H1 (cell line): ENCODE results near the gene PIP5K1B. TPM values are rescaled to one million over a fixed set of nuclear protein-coding genes. Genes with fewer than 3 reads are reported as not detected.
A peak's percentile ranks its signal among the peaks of the same experiment; 100 is the strongest.

Experiments used
- CTCF ChIA-PET: fragments of 300-600 bp; sonication (Branson Sonifier 250); formaldehyde crosslinking; loops from one replicate; lab custom pipeline; 2021; ENCODE audit not compliant: partially characterized antibody; lab: Charles Lee
- POLR2A ChIA-PET: fragments of 300-600 bp; sonication (Branson Sonifier 250); formaldehyde crosslinking; loops from one replicate; lab custom pipeline; 2021; ENCODE audit warnings: inconsistent platforms; ENCODE audit not compliant: partially characterized antibody; lab: Charles Lee
- DNase-seq, 2 experiments: peaks; one replicate each; pipeline versions ENCODE4 v3.0.0 to v3.0.0-alpha.2; 2010 to 2022; ENCODE audit warnings: low spot score in 2 of 2, low read depth in 1 of 2, mixed read lengths in 1 of 2
- FAIRE-seq: peaks from 2 replicates; lab custom pipeline; 2011; peaks lifted over from hg19 to GRCh38; lab: Jason Lieb, UNC
- H2AFZ ChIP-seq: 2 replicates; pipeline ENCODE4 v1.8.1; 2012; ENCODE audit warnings: low read length, inconsistent platforms
- H2AK5ac ChIP-seq: 2 replicates; pipeline ENCODE4 v1.6.1; 2013; ENCODE audit warnings: low read depth, low read length
- H2BK120ac ChIP-seq: replicated peaks from 2 replicates; pipeline ENCODE3; 2013; ENCODE audit warnings: low read depth, low read length, inconsistent platforms
- H2BK12ac ChIP-seq: 2 replicates; pipeline ENCODE4 v1.6.1; 2013; ENCODE audit warnings: low read depth, low read length
- H2BK15ac ChIP-seq: 2 replicates; pipeline ENCODE4 v1.6.1; 2013; ENCODE audit warnings: low read length
- H2BK20ac ChIP-seq: 2 replicates; pipeline ENCODE4 v1.6.1; 2013; ENCODE audit warnings: low read length
- H2BK5ac ChIP-seq: 2 replicates; pipeline ENCODE4 v1.6.1; 2013; ENCODE audit warnings: low read depth, low read length
- H3K14ac ChIP-seq: 2 replicates; pipeline ENCODE4 v1.6.1; 2013; ENCODE audit warnings: inconsistent platforms; ENCODE audit not compliant: insufficient read length
- H3K18ac ChIP-seq: 2 replicates; pipeline ENCODE4 v1.6.1; 2013; ENCODE audit warnings: low read length; ENCODE audit errors: extremely low read depth
- H3K23ac ChIP-seq: 2 replicates; pipeline ENCODE4 v1.6.1; 2013; ENCODE audit warnings: inconsistent platforms; ENCODE audit not compliant: insufficient read length
- H3K23me2 ChIP-seq: 2 replicates; pipeline ENCODE4 v1.6.1; 2013; ENCODE audit warnings: low read depth, low read length
- H3K27ac ChIP-seq: 2 replicates; pipeline ENCODE4 v1.6.1; 2011; ENCODE audit warnings: low read depth, low read length, inconsistent platforms
- H3K27me3 ChIP-seq, 4 experiments: replicated peaks in 1 of 4; 1 replicate in 1 of 4; 2 replicates in 3 of 4; pipeline versions ENCODE4 v1.6.1 to v1.8.1; 2011 to 2013; ENCODE audit warnings: low read length in 3 of 4, mild to moderate bottlenecking in 3 of 4, inconsistent platforms in 2 of 4, mixed read lengths in 2 of 4, moderate library complexity in 1 of 4; ENCODE audit not compliant: control insufficient read depth in 3 of 4, insufficient read depth in 3 of 4; ENCODE audit errors: extremely low read depth in 1 of 4
- H3K36me3 ChIP-seq, 4 experiments: 2 replicates each; pipeline versions ENCODE4 v1.6.1 to v1.8.1; 2011 to 2013; ENCODE audit warnings: mild to moderate bottlenecking in 4 of 4, low read length in 3 of 4, moderate library complexity in 2 of 4, control low read depth in 1 of 4, inconsistent platforms in 1 of 4; ENCODE audit not compliant: insufficient read depth in 4 of 4, control insufficient read depth in 2 of 4
- H3K4ac ChIP-seq: replicated peaks from 2 replicates; pipeline ENCODE3; 2013; ENCODE audit warnings: low read length, low read depth, mixed read lengths, inconsistent platforms; ENCODE audit not compliant: insufficient read length
- H3K4me1 ChIP-seq, 4 experiments: replicated peaks in 1 of 4; 1 replicate in 1 of 4; 2 replicates in 3 of 4; pipeline versions ENCODE4 v1.6.1 to v1.8.1; 2011 to 2013; ENCODE audit warnings: low read length in 3 of 4, inconsistent platforms in 2 of 4, mixed read lengths in 1 of 4; ENCODE audit not compliant: insufficient read depth in 4 of 4, control insufficient read depth in 3 of 4
- H3K4me2 ChIP-seq, 2 experiments: 2 replicates each; pipeline versions ENCODE4 v1.6.1 to v1.8.1; 2011 to 2013; ENCODE audit warnings: low read depth in 2 of 2, low read length in 2 of 2, control low read depth in 1 of 2, inconsistent platforms in 1 of 2, mild to moderate bottlenecking in 1 of 2; ENCODE audit not compliant: insufficient read depth in 1 of 2
- H3K4me3 ChIP-seq, 4 experiments: fragments of 200-600, 300-600 bp in 1 of 4; sonication (generic), shearing (Covaris generic), sonication (Bioruptor Twin) in 1 of 4; 2 replicates each; pipeline versions ENCODE4 v1.5.1 to v1.8.1; 2011 to 2016; ENCODE audit warnings: low read length in 4 of 4, low read depth in 3 of 4, control low read depth in 2 of 4, inconsistent platforms in 2 of 4, mild to moderate bottlenecking in 2 of 4, mixed read lengths in 1 of 4, moderate library complexity in 1 of 4; ENCODE audit not compliant: insufficient read depth in 2 of 4; ENCODE audit errors: extremely low read depth in 1 of 4
- H3K56ac ChIP-seq: replicated peaks from 2 replicates; pipeline ENCODE3; 2013; ENCODE audit warnings: low read depth, mild to moderate bottlenecking, mixed read lengths, low read length, inconsistent platforms; ENCODE audit not compliant: insufficient read length
- H3K79me1 ChIP-seq: 2 replicates; pipeline ENCODE4 v1.6.1; 2013; ENCODE audit warnings: low read depth, low read length, control low read depth
- H3K79me2 ChIP-seq, 2 experiments: 2 replicates each; pipeline versions ENCODE4 v1.6.1 to v1.8.1; 2012 to 2013; ENCODE audit warnings: low read length in 2 of 2, mild to moderate bottlenecking in 2 of 2, inconsistent platforms in 1 of 2; ENCODE audit not compliant: insufficient read depth in 2 of 2, control insufficient read depth in 1 of 2
- H3K9ac ChIP-seq, 4 experiments: replicated peaks in 1 of 4; 1 replicate in 1 of 4; 2 replicates in 3 of 4; pipeline versions ENCODE4 v1.6.1 to v1.8.1; 2011 to 2013; ENCODE audit warnings: low read depth in 3 of 4, low read length in 3 of 4, control low read depth in 2 of 4, mild to moderate bottlenecking in 2 of 4, moderate library complexity in 2 of 4, inconsistent platforms in 1 of 4; ENCODE audit errors: extremely low read depth in 1 of 4
- H3K9me3 ChIP-seq, 2 experiments: 2 replicates each; pipeline versions ENCODE4 v1.6.1 to v1.8.1; 2012 to 2013; ENCODE audit warnings: mild to moderate bottlenecking in 2 of 2, moderate library complexity in 2 of 2, control low read depth in 1 of 2, inconsistent platforms in 1 of 2, low read depth in 1 of 2, low read length in 1 of 2, mixed read lengths in 1 of 2; ENCODE audit not compliant: insufficient read depth in 2 of 2
- H4K20me1 ChIP-seq, 2 experiments: replicated peaks in 1 of 2; 2 replicates each; pipeline versions ENCODE3 to v1.8.1; 2011 to 2013; ENCODE audit warnings: inconsistent platforms in 2 of 2, low read length in 2 of 2, mild to moderate bottlenecking in 1 of 2; ENCODE audit not compliant: insufficient read depth in 2 of 2, control insufficient read depth in 1 of 2
- H4K5ac ChIP-seq: 2 replicates; pipeline ENCODE4 v1.6.1; 2013; ENCODE audit warnings: low read length, low read depth, mixed read lengths, inconsistent platforms; ENCODE audit not compliant: insufficient read length
- H4K8ac ChIP-seq: 2 replicates; pipeline ENCODE4 v1.8.0; 2013; ENCODE audit warnings: mild to moderate bottlenecking, moderate library complexity, low read length, inconsistent platforms; ENCODE audit not compliant: insufficient read depth; ENCODE audit errors: extremely low read depth
- H4K91ac ChIP-seq: replicated peaks from 2 replicates; pipeline ENCODE3; 2013; ENCODE audit warnings: low read length, mixed read lengths, inconsistent platforms; ENCODE audit not compliant: insufficient read length
- CHD1 ChIP-seq: IDR thresholded peaks from 2 replicates; pipeline ENCODE4 v1.6.1; 2012; ENCODE audit warnings: low read depth, low read length, improper control_type of control experiment
- CREB1 ChIP-seq: IDR thresholded peaks from 2 replicates; pipeline ENCODE4 v1.6.1; 2012; ENCODE audit warnings: inconsistent platforms
- KDM4A ChIP-seq: IDR thresholded peaks from one replicate; pipeline ENCODE4 v1.7.1; 2012; ENCODE audit warnings: low read depth, mild to moderate bottlenecking, moderate library complexity, low read length, inconsistent platforms; ENCODE audit not compliant: severe bottlenecking
- KDM5A ChIP-seq: fragments of 200-600 bp; IDR thresholded peaks from 2 replicates; pipeline ENCODE4 v1.7.1; 2012; ENCODE audit warnings: mild to moderate bottlenecking, low read length, inconsistent platforms, mixed read lengths
- NRF1 ChIP-seq: IDR thresholded peaks from 2 replicates; pipeline ENCODE4 v1.6.1; 2011; ENCODE audit warnings: mild to moderate bottlenecking, low read depth, low read length, improper control_type of control experiment
- RNF2 ChIP-seq: fragments of 200-900, 300-1000 bp; sonication (generic); IDR thresholded peaks from 2 replicates; pipeline ENCODE4 v1.7.1; 2016; ENCODE audit warnings: borderline replicate concordance, low read depth, mild to moderate bottlenecking, antibody characterized with exemption, low read length; ENCODE audit not compliant: poor library complexity, severe bottlenecking; ENCODE audit errors: missing control alignments
- SP1 ChIP-seq: IDR thresholded peaks from 2 replicates; pipeline ENCODE4 v1.6.1; 2011; ENCODE audit warnings: low read depth, low read length
- SP2 ChIP-seq: IDR thresholded peaks from 2 replicates; pipeline ENCODE4 v1.6.1; 2012; ENCODE audit warnings: mild to moderate bottlenecking, low read length, inconsistent platforms
- SRF ChIP-seq: IDR thresholded peaks from 2 replicates; pipeline ENCODE4 v1.6.1; 2011; ENCODE audit warnings: mild to moderate bottlenecking, low read depth, low read length, moderate library complexity
- SUZ12 ChIP-seq: fragments of 200-600 bp; sonication (generic); IDR thresholded peaks from 2 replicates; pipeline ENCODE4 v1.6.1; 2012; ENCODE audit warnings: mild to moderate bottlenecking, inconsistent platforms, low read length, moderate library complexity, mixed read lengths
- TAF1 ChIP-seq: IDR thresholded peaks from 2 replicates; pipeline ENCODE4 v1.6.1; 2011; ENCODE audit warnings: mild to moderate bottlenecking, low read depth, low read length
- TEAD4 ChIP-seq: IDR thresholded peaks from 2 replicates; pipeline ENCODE4 v1.6.1; 2012; ENCODE audit warnings: low read depth, low read length, inconsistent platforms, mixed read lengths
- WGBS, 2 experiments: shearing (Covaris generic) in 1 of 2; methylation state at CpG; one replicate each; pipeline versions ENCODE4 v1.1.6 to v1.1.7; 2013 to 2015; ENCODE audit warnings: low lambda C conversion rate in 2 of 2, mixed read lengths in 2 of 2, inconsistent platforms in 1 of 2, low coverage in 1 of 2, missing lambda C conversion rate in 1 of 2; ENCODE audit not compliant: insufficient replicate concordance in 2 of 2, insufficient coverage in 1 of 2, insufficient read length in 1 of 2; ENCODE audit errors: extremely low coverage in 1 of 2, missing lambda C conversion rate in 1 of 2; 5-methylcytosine and 5-hydroxymethylcytosine counted together
- polyA plus RNA-seq, 7 experiments: library from polyadenylated mRNA; depleted of rRNA in 3 of 7; stranded (reverse) in 5 of 7; unstranded in 2 of 7; fragments of >200 nt in 5 of 7; fragments of 200-250 nt in 2 of 7; gene quantifications; 1 replicate in 5 of 7; 2 replicates in 1 of 7; 4 replicates in 1 of 7; pipeline versions ENCODE4 v1.2.1 to v1.2.3, GENCODE V29; 2011 to 2013; ENCODE audit warnings: missing spikeins in 2 of 7, mixed read lengths in 2 of 7
- total RNA-seq: library from RNA; stranded (reverse); fragmentation: NEBNext Ultra II Directional; extraction: Animal tissue kit (Norgen Biotek cat#: 25700); gene quantifications from 2 replicates; pipeline ENCODE4 v1.2.1, GENCODE V29; 2021
- TF ChIP-seq, protein P1 (sequence below): IDR thresholded peaks from 2 replicates; pipeline ENCODE4 v1.6.1; 2011; ENCODE audit warnings: low read depth, mild to moderate bottlenecking, low read length; ENCODE audit not compliant: insufficient read depth

PIP5K1B gene
- total and polyA plus RNA-seq, 2 of the 8 experiments (the other 6 are each of a cell fraction or from before 2014, with no cell fraction given): 4.7 to 7.7 TPM

- H2BK20ac ChIP-seq: no peak overlapping the region
- peaks cover 17% of the 10 kb centered on the region; the same call in 1 of the 2 replicates for H3K79me1 ChIP-seq
- H3K27me3 ChIP-seq: no peaks in the 10 kb centered on the region
- no peak overlapping the region for H4K91ac ChIP-seq
- CTCF ChIA-PET: interaction anchor here (0.6 to 5.4 kb wide), 4 partner anchors 10 to 147 kb away, joined by 3 to 27 read pairs (median 4); no protein-coding TSS in a partner anchor
- 50% methylated on average over 4 of the region's 4 CpGs; no CpG with 5 or more reads in 1 of the 2 experiments for WGBS, 2 experiments
- H4K8ac ChIP-seq: no peak overlapping the region
- peaks cover 2% of the 10 kb centered on the region; the same call in 1 of the 2 replicates for H3K23me2 ChIP-seq
- no peak overlapping the region for H3K4ac ChIP-seq
- H3K4me3 ChIP-seq: 0 out of 8 replicates have a peak overlapping the region, but pooled peaks of 1 of the 4 experiments have one; percentile 13
- no peak overlapping the region; the same call in 1 of the 2 replicates for H3K27ac ChIP-seq
- peaks cover 9 to 22% (median 14%) of the 10 kb centered on the region in 4 experiments for H3K4me1 ChIP-seq
- H2AK5ac ChIP-seq: no peak overlapping the region
- POLR2A ChIA-PET: interaction anchor here (0.7 to 3.8 kb wide), 4 partner anchors 10 to 515 kb away, joined by 4 to 10 read pairs (median 6); partner anchors contain the start of gene FXN
- H2BK120ac ChIP-seq: no peak overlapping the region
- H2BK12ac ChIP-seq: peak overlapping the region; percentile 27; the same call in 1 of the 2 replicates
- no peak overlapping the region for H3K23ac ChIP-seq
- H3K9me3 ChIP-seq: no peaks in the 10 kb centered on the region
- peak overlapping the region; percentile 5 to 61 for H3K4me2 ChIP-seq
- H4K20me1 ChIP-seq: peaks cover 3 to 11% of the 10 kb centered on the region in 2 experiments
- H3K9ac ChIP-seq: no peak overlapping the region
- H2BK15ac ChIP-seq: no peak overlapping the region
- peaks cover 11 to 20% (median 14%) of the 10 kb centered on the region in 4 experiments for H3K36me3 ChIP-seq
- H2BK5ac ChIP-seq: peak overlapping the region; percentile 71; the same call in 1 of the 2 replicates
- no peak overlapping the region for H2AFZ ChIP-seq
- H3K18ac ChIP-seq: peak overlapping the region; percentile 24; the same call in 1 of the 2 replicates
- H3K79me2 ChIP-seq: peaks cover 11 to 60% of the 10 kb centered on the region in 2 experiments
- H4K5ac ChIP-seq: no peak overlapping the region
- no peak overlapping the region for H3K56ac ChIP-seq
- FAIRE-seq: no peak
- no peak overlapping the region for H3K14ac ChIP-seq
- no peak for DNase-seq
- no peak for TF ChIP-seq SP1
- TF ChIP-seq CHD1: no peak
- no peak for TF ChIP-seq SRF
- TF ChIP-seq SUZ12: no peak
- no peak for TF ChIP-seq RNF2
- TF ChIP-seq SP2: no peak
- TF ChIP-seq, protein P1, sequence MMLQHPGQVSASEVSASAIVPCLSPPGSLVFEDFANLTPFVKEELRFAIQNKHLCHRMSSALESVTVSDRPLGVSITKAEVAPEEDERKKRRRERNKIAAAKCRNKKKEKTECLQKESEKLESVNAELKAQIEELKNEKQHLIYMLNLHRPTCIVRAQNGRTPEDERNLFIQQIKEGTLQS: no peak
- no peak for TF ChIP-seq CREB1
- no peak for TF ChIP-seq KDM5A
- no peak for TF ChIP-seq TAF1
- TF ChIP-seq TEAD4: no peak
- TF ChIP-seq NRF1: no peak
- no peak for TF ChIP-seq KDM4A
Observed at GRCh38 chr9:69045821-69046220, 340.8 kb downstream of the PIP5K1B start.
